ENCODE results near the gene CYB561. TPM values are rescaled to one million over a fixed set of nuclear protein-coding genes. Genes with fewer than 3 reads are reported as not detected.

CYB561 gene
- total and polyA plus RNA-seq, 9 of the 15 experiments (the other 6 are each of a cell fraction or from before 2014, with no cell fraction given), result 4.0 to 30.8 (median 17.4) TPM

DNA sequence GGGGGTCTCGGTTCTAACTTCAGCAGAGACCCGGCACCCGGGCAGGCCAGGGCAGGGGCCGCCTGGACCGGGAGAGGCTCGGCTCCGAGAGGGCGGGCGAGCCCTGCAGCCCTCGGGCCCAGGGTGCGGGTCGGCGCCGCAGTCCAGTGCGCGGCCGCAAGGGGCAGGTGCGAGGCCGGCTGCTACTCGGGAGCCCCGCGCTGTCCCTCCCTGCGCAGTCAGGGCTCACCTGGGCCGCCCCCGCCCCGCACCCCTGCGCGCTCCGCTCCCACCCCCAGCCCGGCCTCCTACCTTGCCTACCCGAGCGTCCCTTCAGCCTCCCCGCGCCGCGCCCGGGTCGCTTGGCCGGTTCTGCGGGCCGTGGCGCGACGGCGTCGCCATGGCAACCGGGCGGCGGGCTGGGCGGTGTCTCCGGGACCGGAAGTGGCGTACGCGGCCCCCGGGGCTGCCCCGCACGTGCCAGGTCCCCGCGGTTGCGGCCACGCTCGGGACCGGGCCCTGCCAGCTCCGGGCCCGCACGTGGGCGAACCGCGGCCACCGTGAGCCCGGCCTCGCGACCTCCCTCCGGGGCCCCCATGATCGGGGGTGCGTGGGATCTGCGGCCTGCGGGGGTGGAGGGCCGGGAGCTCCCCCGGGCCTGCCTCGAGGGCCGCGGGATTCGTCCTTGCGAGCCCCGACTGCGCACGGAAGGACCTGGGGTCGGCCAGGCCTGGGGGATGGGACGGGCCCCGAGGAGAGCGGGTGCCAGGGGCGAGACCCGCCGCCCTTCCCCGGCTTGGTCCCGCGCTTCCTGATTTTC, at the start of gene CYB561 (continued):
- TF ChIP-seq, protein P1, sequence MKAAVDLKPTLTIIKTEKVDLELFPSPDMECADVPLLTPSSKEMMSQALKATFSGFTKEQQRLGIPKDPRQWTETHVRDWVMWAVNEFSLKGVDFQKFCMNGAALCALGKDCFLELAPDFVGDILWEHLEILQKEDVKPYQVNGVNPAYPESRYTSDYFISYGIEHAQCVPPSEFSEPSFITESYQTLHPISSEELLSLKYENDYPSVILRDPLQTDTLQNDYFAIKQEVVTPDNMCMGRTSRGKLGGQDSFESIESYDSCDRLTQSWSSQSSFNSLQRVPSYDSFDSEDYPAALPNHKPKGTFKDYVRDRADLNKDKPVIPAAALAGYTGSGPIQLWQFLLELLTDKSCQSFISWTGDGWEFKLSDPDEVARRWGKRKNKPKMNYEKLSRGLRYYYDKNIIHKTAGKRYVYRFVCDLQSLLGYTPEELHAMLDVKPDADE (conservative IDR thresholded peaks at IDR 0.05; ENCODE audit: control insufficient read depth, low read depth, low read length), result no peak
- TF ChIP-seq KLF6 (CRISPR knock-in tag; IDR thresholded peaks at IDR 0.05; ENCODE audit: borderline replicate concordance) (no peak), SAP30 (IDR thresholded peaks at IDR 0.05; ENCODE audit: borderline replicate concordance, insufficient read depth, low read depth, low read length, poor library complexity, severe bottlenecking) (peak; percentile 82), SIN3A (IDR thresholded peaks at IDR 0.05; ENCODE audit: borderline replicate concordance in 2 of 2, control insufficient read depth in 1 of 2, low read depth in 2 of 2, low read length in 2 of 2) (peak in 1 of 2 experiments; percentile 63; a peak in 1 of 4 replicates), ZNF217 (CRISPR knock-in tag; IDR thresholded peaks at IDR 0.05) (no peak)
- TF ChIP-seq, protein P2, sequence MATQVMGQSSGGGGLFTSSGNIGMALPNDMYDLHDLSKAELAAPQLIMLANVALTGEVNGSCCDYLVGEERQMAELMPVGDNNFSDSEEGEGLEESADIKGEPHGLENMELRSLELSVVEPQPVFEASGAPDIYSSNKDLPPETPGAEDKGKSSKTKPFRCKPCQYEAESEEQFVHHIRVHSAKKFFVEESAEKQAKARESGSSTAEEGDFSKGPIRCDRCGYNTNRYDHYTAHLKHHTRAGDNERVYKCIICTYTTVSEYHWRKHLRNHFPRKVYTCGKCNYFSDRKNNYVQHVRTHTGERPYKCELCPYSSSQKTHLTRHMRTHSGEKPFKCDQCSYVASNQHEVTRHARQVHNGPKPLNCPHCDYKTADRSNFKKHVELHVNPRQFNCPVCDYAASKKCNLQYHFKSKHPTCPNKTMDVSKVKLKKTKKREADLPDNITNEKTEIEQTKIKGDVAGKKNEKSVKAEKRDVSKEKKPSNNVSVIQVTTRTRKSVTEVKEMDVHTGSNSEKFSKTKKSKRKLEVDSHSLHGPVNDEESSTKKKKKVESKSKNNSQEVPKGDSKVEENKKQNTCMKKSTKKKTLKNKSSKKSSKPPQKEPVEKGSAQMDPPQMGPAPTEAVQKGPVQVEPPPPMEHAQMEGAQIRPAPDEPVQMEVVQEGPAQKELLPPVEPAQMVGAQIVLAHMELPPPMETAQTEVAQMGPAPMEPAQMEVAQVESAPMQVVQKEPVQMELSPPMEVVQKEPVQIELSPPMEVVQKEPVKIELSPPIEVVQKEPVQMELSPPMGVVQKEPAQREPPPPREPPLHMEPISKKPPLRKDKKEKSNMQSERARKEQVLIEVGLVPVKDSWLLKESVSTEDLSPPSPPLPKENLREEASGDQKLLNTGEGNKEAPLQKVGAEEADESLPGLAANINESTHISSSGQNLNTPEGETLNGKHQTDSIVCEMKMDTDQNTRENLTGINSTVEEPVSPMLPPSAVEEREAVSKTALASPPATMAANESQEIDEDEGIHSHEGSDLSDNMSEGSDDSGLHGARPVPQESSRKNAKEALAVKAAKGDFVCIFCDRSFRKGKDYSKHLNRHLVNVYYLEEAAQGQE (IDR thresholded peaks at IDR 0.05; ENCODE audit: borderline replicate concordance), result no peak
- TF ChIP-seq, protein P2 (CRISPR knock-in tag; IDR thresholded peaks at IDR 0.05; ENCODE audit: low read depth), result peak; percentile 41; the same call in 1 of the 2 replicates
